HG02973 (cell line): ENCODE data around the gene IFNAR1.

ENCODE experiments used
- ATAC-seq: cut with Tn5 transposase; IDR thresholded peaks from one replicate; pipeline ENCODE4 v1.9.1; 2021; ENCODE audit warnings: moderate library complexity; ENCODE audit not compliant: unreplicated experiment

The IFNAR1 gene

DNA sequence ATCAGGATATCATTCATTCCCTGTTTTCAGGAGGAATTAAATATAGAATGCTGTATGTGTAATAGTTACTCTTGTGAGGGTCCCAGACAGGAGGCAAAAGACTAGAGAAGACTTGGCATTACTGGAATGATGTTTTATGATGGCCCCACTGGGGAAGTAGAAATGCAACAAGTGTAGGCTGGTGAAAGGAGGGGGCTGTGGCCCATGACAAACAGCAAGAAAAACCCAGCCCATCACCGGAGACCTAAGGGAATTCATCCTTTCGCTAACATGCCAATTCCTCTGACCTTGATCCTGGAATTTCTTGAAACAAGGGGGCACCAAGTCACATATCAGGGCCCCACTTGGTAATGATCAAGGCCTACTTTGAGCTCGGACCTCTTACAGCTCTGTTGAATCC, 72.9 kb downstream of the IFNAR1 start:
- ATAC-seq: no peak

GRCh38 chr21:33398361-33398760, 73.6 kb downstream of the IFNAR1 start:
- no peak for ATAC-seq

- ATAC-seq: no peak
Observed at GRCh38 chr21:33401630-33401992, 76.8 kb downstream of the IFNAR1 start.

- ATAC-seq: no peak
Observed at GRCh38 chr21:33402001-33402979, 77.5 kb downstream of the IFNAR1 start.

DNA sequence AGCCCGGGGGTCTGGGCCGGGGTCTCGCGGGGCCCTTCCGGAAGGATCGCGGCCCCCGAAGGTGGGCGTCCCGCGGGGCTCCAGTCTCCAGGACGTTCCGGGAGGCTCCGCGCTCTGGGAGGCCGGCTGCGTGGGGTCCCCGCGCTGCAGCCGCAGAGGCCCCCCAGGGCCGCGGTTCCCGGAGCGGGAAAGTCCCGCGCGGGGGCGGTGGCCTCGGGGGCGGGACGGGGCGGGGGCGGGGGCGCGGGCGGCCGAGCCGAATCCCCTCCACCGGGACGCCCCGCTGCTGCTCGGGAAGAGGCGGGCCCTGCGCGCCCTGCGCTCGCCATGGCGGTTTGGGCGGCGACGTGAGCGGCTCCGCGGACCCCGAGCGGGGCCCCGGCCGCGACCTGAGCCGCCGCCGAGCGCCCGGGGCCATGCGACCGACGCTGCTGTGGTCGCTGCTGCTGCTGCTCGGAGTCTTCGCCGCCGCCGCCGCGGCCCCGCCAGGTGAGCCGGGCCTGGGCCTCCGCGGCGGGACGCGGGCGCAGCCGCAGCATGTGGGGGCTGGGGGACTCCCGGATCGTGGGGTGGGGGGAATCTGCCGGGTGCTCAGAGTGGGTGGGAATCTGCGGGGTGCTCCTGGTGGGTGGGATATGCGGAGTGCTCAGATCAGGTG, 78.5 kb downstream of the IFNAR1 start, which contains the start of gene IFNGR2:
TSS of gene IFNGR2 (plus strand) at position 286 of the 658 bp plus-strand sequence. CDS start at position 417, 131 bp downstream.
- ATAC-seq: peak; percentile 24

DNA sequence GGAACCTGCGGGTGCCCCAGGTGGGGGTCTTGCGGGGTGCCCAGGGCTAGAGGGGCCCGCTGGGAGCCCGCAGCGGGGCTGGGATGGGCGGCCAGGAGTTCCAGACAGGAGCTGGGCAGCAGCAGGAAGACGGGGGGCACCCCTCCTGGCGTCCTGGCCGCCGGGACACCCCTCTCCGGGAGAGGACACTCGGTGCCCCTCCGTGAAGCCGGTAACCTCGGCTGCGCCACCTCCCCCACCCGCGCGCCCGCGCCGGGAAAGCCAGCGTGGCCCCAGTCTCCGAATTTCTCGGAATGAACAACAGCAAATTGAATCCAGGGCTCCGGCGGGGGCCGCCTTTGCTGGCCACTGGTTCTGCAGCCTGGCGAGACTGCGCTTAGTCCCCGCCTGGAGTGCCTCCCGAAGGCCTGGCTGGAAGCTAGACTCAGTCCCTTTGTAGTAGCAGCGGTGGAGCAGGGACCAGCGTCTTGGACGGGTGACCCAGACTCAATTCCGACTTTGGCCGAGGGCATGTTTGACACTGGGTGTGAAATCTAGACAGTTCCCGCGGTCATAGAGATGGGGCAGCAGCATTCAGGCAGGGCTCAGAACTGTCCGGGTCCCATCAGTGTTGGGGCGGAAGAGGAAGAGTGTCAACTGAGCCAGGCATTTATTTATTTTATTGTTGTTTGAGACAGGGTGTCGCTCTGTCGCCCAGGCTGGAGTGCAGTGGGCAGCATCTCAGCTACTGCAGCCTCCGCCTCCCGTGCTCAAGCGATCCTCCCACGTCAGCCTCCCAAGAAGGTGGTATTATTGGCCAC, 79.2 kb downstream of the IFNAR1 start:
- ATAC-seq: peak; percentile 35

- ATAC-seq: no peak
Observed at GRCh38 chr21:33406493-33406892, 81.7 kb downstream of the IFNAR1 start.
